OCI-LY1 (cell line): ENCODE measurements around the gene DIP2C.

Experiments used
- CTCF ChIP-seq: fragments of 200-600 bp; sonication (generic), shearing (Covaris generic); IDR thresholded peaks from 2 replicates; pipeline ENCODE4 v1.5.1; 2017; ENCODE audit warnings: mild to moderate bottlenecking, antibody characterized with exemption, low read length, moderate library complexity, mixed read lengths
- EZH2 ChIP-seq: fragments of 200-600 bp; sonication (generic), shearing (Covaris generic); IDR thresholded peaks from 2 replicates; pipeline ENCODE4 v1.8.0; 2017; ENCODE audit warnings: borderline replicate concordance, mixed run types, mild to moderate bottlenecking, antibody characterized with exemption, low read length, moderate library complexity, mixed read lengths

DNA sequence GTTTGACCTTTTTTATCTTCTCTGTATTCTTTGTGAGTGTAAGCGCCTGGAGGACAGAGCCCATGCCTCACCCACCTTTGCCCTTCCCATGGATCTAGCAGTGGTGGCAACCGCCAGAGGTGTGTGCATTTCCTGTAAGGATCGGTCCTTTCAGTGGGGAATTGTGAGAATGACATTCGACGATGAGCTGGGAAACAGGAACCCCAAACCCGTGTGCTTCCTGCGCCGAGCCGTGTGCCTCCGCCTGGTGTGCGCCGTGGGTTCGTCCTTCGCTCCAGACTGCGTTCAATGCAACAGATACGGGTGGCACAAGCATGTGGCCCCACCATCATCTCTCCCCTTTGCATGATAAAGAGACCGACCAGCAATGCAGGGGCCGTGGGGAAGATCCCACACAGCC is 1.7 kb upstream of the DIP2C start:
- no peak for TF ChIP-seq CTCF
- no peak for TF ChIP-seq EZH2
